GM06990 (cell line): Measurements from ENCODE around the gene ZFHX3.

Experiments used
- DNase-seq: peaks from one replicate; pipeline ENCODE4 v3.0.0-alpha.2; 2011; ENCODE audit not compliant: insufficient read length; ENCODE audit errors: extremely low read depth
- H3K27me3 ChIP-seq: replicated peaks from 2 replicates; pipeline ENCODE4 v1.6.0; 2011; ENCODE audit warnings: low read length; ENCODE audit not compliant: control insufficient read depth, insufficient read depth
- H3K36me3 ChIP-seq: 2 replicates; pipeline ENCODE4 v1.5.1; 2011; ENCODE audit warnings: low read length; ENCODE audit not compliant: control insufficient read depth, insufficient read depth
- H3K4me3 ChIP-seq: replicated peaks from 2 replicates; pipeline ENCODE4 v1.5.1; 2011; ENCODE audit warnings: low read depth, mild to moderate bottlenecking, control low read depth, low read length
- CTCF ChIP-seq: IDR thresholded peaks from 2 replicates; pipeline ENCODE4 v1.5.1; 2011; ENCODE audit warnings: low read length, control low read depth, mild to moderate bottlenecking, inconsistent platforms; ENCODE audit not compliant: insufficient read depth, poor library complexity, severe bottlenecking

ZFHX3 gene

GRCh38 chr16:72884037-72884436, 163.9 kb downstream of the ZFHX3 start:
- no peak overlapping the region for H3K4me3 ChIP-seq
- no peak for DNase-seq
- no peak for TF ChIP-seq CTCF
- peaks cover 3% of the 10 kb centered on the region for H3K36me3 ChIP-seq
- no peaks in the 10 kb centered on the region for H3K27me3 ChIP-seq

GRCh38 chr16:72879846-72880245, 168.1 kb downstream of the ZFHX3 start:
- no peak for TF ChIP-seq CTCF
- no peak for DNase-seq

GRCh38 chr16:72878301-72879269, 169.3 kb downstream of the ZFHX3 start:
- no peak for TF ChIP-seq CTCF
- Histone ChIP-seq H3K27me3 (no peaks in the 10 kb centered on the region), H3K4me3 (no peak overlapping the region), H3K36me3 (no peaks in the 10 kb centered on the region)
- DNase-seq: no peak

More at GRCh38 chr16:72879846-72880245, 168.1 kb downstream of the ZFHX3 start:
- Histone ChIP-seq H3K4me3 (no peak overlapping the region), H3K36me3 (no peaks in the 10 kb centered on the region), H3K27me3 (no peaks in the 10 kb centered on the region)

- TF ChIP-seq CTCF: no peak
- H3K27me3 ChIP-seq: no peaks in the 10 kb centered on the region
- no peak for DNase-seq
- no peaks in the 10 kb centered on the region for H3K36me3 ChIP-seq
- no peak overlapping the region for H3K4me3 ChIP-seq
Observed at GRCh38 chr16:72877374-72878028, 170.4 kb downstream of the ZFHX3 start.

- no peaks in the 10 kb centered on the region for H3K36me3 ChIP-seq
- DNase-seq: no peak
- H3K27me3 ChIP-seq: no peaks in the 10 kb centered on the region
- H3K4me3 ChIP-seq: no peak overlapping the region
- no peak for TF ChIP-seq CTCF
Observed at GRCh38 chr16:72876981-72877373, 171.0 kb downstream of the ZFHX3 start.
